ENCODE measurements around the gene AOC2.

Gene AOC2

DNA sequence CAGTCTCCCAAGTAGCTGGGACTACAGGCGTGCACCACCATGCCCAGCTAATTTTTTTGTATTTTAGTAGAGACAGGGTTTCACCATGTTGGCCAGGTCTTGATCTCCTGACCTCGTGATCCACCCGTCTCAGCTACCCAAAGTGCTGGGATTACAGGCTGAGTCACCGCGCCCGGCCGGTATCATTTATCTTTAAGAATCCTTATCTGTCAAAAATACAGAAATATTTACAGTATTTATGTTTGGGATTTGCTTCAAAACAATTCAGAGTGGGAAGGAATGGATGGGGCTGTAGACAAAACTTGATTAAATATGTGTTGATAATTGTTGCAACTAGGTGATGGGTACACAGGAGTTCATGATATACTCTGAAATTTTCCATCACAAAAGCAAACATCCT is 23.2 kb upstream of the AOC2 start:
- no peaks in the 10 kb centered on the region for H3K27me3 ChIP-seq (ENCODE audit: insufficient read depth, low read depth)
- H3K4me1 ChIP-seq (ENCODE audit: low read depth, poor library complexity, severe bottlenecking) = peaks cover 37% of the 10 kb centered on the region
- H3K9ac ChIP-seq = no peak overlapping the region
- TF ChIP-seq, protein P1, sequence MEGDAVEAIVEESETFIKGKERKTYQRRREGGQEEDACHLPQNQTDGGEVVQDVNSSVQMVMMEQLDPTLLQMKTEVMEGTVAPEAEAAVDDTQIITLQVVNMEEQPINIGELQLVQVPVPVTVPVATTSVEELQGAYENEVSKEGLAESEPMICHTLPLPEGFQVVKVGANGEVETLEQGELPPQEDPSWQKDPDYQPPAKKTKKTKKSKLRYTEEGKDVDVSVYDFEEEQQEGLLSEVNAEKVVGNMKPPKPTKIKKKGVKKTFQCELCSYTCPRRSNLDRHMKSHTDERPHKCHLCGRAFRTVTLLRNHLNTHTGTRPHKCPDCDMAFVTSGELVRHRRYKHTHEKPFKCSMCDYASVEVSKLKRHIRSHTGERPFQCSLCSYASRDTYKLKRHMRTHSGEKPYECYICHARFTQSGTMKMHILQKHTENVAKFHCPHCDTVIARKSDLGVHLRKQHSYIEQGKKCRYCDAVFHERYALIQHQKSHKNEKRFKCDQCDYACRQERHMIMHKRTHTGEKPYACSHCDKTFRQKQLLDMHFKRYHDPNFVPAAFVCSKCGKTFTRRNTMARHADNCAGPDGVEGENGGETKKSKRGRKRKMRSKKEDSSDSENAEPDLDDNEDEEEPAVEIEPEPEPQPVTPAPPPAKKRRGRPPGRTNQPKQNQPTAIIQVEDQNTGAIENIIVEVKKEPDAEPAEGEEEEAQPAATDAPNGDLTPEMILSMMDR (conservative IDR thresholded peaks at IDR 0.05; ENCODE audit: low read depth, low read length) = no peak
- no peak overlapping the region for H2AFZ ChIP-seq (ENCODE audit: low read depth)
- peaks cover 26% of the 10 kb centered on the region for H3K79me2 ChIP-seq (ENCODE audit: insufficient read depth, low read depth)
- no peak overlapping the region for H3K27ac ChIP-seq
- no peak overlapping the region for H3K4me2 ChIP-seq
- H4K20me1 ChIP-seq (ENCODE audit: insufficient read depth) = no peaks in the 10 kb centered on the region
- H3K4me3 ChIP-seq (IDR thresholded peaks at IDR 0.05; ENCODE audit: insufficient read depth, low read depth, low read length) = no peak overlapping the region
- peaks cover 8% of the 10 kb centered on the region; the same call in 1 of the 2 replicates for H3K36me3 ChIP-seq (ENCODE audit: insufficient read depth)

DNA sequence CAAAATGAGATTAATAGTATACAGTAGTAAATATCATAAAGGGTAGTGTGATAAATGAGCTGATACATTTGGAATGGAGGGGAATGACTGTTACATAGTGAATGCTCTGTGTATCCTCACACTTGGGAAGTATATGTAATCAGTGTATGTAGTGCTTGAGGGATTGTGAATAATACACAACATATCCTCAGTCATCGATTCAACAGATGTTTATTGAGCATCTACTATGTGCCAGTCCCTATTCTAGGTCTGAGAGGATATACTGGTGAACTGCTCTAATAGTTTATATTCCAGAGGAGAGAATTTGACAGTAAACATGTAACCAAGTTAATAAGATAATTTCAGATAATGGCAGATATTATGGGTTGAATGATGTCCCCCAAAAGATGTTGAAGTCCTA is 16.9 kb upstream of the AOC2 start:
- H3K4me3 ChIP-seq (IDR thresholded peaks at IDR 0.05; ENCODE audit: insufficient read depth, low read depth, low read length) = no peak overlapping the region
- no peak overlapping the region for H3K4me2 ChIP-seq
- H2AFZ ChIP-seq (ENCODE audit: low read depth) = no peak overlapping the region
- no peaks in the 10 kb centered on the region for H4K20me1 ChIP-seq (ENCODE audit: insufficient read depth)
- H3K79me2 ChIP-seq (ENCODE audit: insufficient read depth, low read depth) = peaks cover 21% of the 10 kb centered on the region
- no peak overlapping the region for H3K9ac ChIP-seq
- TF ChIP-seq, protein P1 (conservative IDR thresholded peaks at IDR 0.05; ENCODE audit: low read depth, low read length) = no peak
- no peaks in the 10 kb centered on the region for H3K36me3 ChIP-seq (ENCODE audit: insufficient read depth)
- H3K27me3 ChIP-seq (ENCODE audit: insufficient read depth, low read depth) = no peaks in the 10 kb centered on the region
- peaks cover 26% of the 10 kb centered on the region for H3K4me1 ChIP-seq (ENCODE audit: low read depth, poor library complexity, severe bottlenecking)
- H3K27ac ChIP-seq = no peak overlapping the region

DNA sequence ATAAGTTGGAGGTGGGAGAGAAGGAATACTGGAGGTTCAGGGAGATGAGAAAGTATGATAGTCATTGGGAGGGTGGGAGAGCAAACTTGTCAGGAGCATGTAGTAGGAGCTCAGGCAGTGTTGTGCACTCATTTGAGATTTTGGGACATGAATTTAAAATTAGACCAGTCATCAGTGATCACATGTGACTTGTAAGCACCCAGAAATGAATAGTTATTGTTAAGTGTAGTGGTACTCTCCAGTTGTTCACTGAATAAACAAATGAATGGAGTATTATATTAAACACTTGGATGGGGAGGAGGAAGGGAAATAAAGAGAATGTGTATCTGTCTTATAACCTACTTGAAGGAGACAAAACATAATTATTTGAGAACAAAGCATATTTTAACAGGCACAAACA is 13.4 kb upstream of the AOC2 start:
- no peak overlapping the region for H3K27ac ChIP-seq
- no peak overlapping the region for H3K9ac ChIP-seq
- TF ChIP-seq, protein P1 (conservative IDR thresholded peaks at IDR 0.05; ENCODE audit: low read depth, low read length) = no peak
- H3K79me2 ChIP-seq (ENCODE audit: insufficient read depth, low read depth) = peaks cover 39% of the 10 kb centered on the region
- H3K4me3 ChIP-seq (IDR thresholded peaks at IDR 0.05; ENCODE audit: insufficient read depth, low read depth, low read length) = no peak overlapping the region
- H3K27me3 ChIP-seq (ENCODE audit: insufficient read depth, low read depth) = no peaks in the 10 kb centered on the region
- H3K36me3 ChIP-seq (ENCODE audit: insufficient read depth) = peaks cover 3% of the 10 kb centered on the region; the same call in 1 of the 2 replicates
- H2AFZ ChIP-seq (ENCODE audit: low read depth) = no peak overlapping the region
- no peak overlapping the region for H3K4me2 ChIP-seq
- no peaks in the 10 kb centered on the region for H4K20me1 ChIP-seq (ENCODE audit: insufficient read depth)
- H3K4me1 ChIP-seq (ENCODE audit: low read depth, poor library complexity, severe bottlenecking) = peaks cover 19% of the 10 kb centered on the region

DNA sequence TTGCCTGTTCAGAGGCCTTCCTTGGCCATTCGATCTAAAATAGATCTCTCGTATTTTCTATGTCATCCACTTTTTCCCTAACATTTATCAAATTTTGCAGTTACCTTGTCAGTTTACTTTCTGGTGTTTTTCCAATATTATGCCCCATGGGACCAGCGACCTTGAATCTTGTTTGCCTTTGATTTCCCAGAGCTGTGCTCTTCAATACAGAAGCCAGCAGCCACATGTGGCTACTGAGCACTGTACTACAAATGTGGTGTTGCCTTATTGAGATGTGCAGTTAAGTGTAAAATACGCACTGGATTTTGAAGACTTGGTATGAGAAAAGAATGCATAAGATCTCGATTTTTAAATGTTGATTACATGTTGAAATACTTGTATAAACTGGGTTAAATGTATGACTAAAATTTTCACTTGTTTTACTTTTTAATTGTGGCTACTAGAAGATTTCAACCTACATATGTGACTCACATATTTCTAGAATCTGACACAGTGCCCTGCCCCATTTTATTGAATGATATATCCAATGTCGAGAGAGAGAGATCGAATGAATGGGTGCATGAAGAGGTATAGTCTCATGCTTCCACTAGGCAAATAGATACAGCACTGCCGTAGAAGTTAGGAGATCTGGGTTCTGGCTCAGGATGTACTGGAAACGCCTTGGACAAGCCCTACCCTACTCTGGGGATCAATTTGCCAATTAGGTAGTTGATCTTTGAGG is 12.0 kb upstream of the AOC2 start:
- Histone ChIP-seq H3K27me3 (ENCODE audit: insufficient read depth, low read depth) (no peaks in the 10 kb centered on the region), H3K79me2 (ENCODE audit: insufficient read depth, low read depth) (peaks cover 48% of the 10 kb centered on the region), H2AFZ (ENCODE audit: low read depth) (peak overlapping the region; percentile 87), H3K4me2 (peak overlapping the region; percentile 97), H3K27ac (peak overlapping the region; percentile 83), H3K36me3 (ENCODE audit: insufficient read depth) (peaks cover 11% of the 10 kb centered on the region; the same call in 1 of the 2 replicates), H3K9ac (peak overlapping the region; percentile 91), H3K4me1 (ENCODE audit: low read depth, poor library complexity, severe bottlenecking) (peaks cover 19% of the 10 kb centered on the region), H4K20me1 (ENCODE audit: insufficient read depth) (no peaks in the 10 kb centered on the region), H3K4me3 (IDR thresholded peaks at IDR 0.05; ENCODE audit: insufficient read depth, low read depth, low read length) (no peak overlapping the region)
- TF ChIP-seq, protein P1 (conservative IDR thresholded peaks at IDR 0.05; ENCODE audit: low read depth, low read length) = no peak
